Stimulated activated naive CD8-positive, alpha-beta T cell treated with anti-CD3 and anti-CD28 coated beads, Interleukin-15, Interleukin-2, amounts not matched to agents 100 ng/mL and 50 ng/mL, for 24 hours (primary cell): ENCODE measurements around the gene ARID1B.
A peak's percentile ranks its signal among the peaks of the same experiment; 100 is the strongest.

Source experiments
- H3K27ac Mint-ChIP-seq: one replicate; pipeline ENCODE4 v1.8.0; 2021; ENCODE audit warnings: mild to moderate bottlenecking, mixed read lengths
- H3K27me3 Mint-ChIP-seq: one replicate; pipeline ENCODE4 v1.8.0; 2021; ENCODE audit warnings: mixed read lengths
- H3K36me3 Mint-ChIP-seq: one replicate; pipeline ENCODE4 v1.8.0; 2021; ENCODE audit warnings: low read depth, mixed read lengths
- H3K4me1 Mint-ChIP-seq: one replicate; pipeline ENCODE4 v1.8.0; 2021; ENCODE audit warnings: low read depth, mixed read lengths
- H3K4me3 Mint-ChIP-seq: one replicate; pipeline ENCODE4 v1.8.0; 2021; ENCODE audit warnings: mild to moderate bottlenecking, mixed read lengths
- H3K9me3 Mint-ChIP-seq: one replicate; pipeline ENCODE4 v1.8.0; 2021; ENCODE audit warnings: mixed read lengths

ARID1B gene

DNA sequence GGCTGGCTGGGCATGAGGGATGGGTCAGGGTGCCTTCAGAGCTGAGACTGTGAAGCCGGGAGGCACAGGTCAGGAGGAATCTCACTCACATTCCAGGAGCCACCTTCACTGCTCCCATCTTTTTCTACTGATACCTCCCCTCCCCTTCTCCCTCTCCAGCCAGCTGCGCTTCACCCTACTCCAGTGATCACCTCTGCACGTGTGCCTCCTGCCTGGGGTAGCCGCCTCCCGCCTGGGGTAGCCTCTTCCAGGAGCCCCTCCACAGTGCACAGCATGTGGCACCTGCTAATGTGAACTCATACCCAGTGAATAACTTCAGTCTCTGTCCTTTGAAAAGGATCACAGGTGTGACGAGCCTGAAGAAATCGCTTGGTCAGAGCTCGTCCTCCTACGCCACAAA lies 313.6 kb downstream of the ARID1B start:
- Mint-ChIP-seq H3K27ac (no peak overlapping the region), H3K9me3 (no peaks in the 10 kb centered on the region), H3K4me3 (no peak overlapping the region), H3K36me3 (peaks cover 38% of the 10 kb centered on the region), H3K4me1 (peaks cover 23% of the 10 kb centered on the region), H3K27me3 (no peaks in the 10 kb centered on the region)

DNA sequence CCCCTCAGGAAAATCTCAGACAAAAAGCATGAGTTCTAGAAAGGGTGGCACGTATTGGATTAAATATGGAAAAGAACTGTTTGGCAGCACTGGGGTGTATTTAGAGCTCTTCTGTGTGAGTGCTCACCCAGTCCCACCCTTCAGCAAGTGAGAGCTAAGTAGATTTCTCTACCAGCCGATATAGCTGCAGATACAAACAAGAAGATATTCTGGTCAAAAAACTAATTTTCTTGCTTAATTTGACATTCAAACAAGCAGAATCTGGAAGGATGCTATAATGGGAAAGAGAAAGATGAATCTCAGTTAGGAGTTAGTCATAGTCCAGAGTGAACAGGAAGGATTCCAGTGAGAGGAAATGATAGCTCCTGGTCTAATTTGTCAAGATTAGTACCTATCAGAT lies 314.1 kb downstream of the ARID1B start:
- peaks cover 23% of the 10 kb centered on the region for H3K4me1 Mint-ChIP-seq
- no peak overlapping the region for H3K4me3 Mint-ChIP-seq
- H3K27ac Mint-ChIP-seq = no peak overlapping the region
- no peaks in the 10 kb centered on the region for H3K9me3 Mint-ChIP-seq
- H3K27me3 Mint-ChIP-seq = no peaks in the 10 kb centered on the region
- H3K36me3 Mint-ChIP-seq = peaks cover 33% of the 10 kb centered on the region

- Mint-ChIP-seq H3K4me1 (peaks cover 23% of the 10 kb centered on the region), H3K9me3 (no peaks in the 10 kb centered on the region), H3K27me3 (no peaks in the 10 kb centered on the region), H3K36me3 (peaks cover 28% of the 10 kb centered on the region), H3K4me3 (no peak overlapping the region), H3K27ac (no peak overlapping the region)
These were observed 314.8 kb downstream of the ARID1B start for GRCh38 chr6:157091856-157092460.

GRCh38 chr6:157092736-157093135 lies 315.6 kb downstream of the ARID1B start:
- H3K4me1 Mint-ChIP-seq = peaks cover 17% of the 10 kb centered on the region
- no peaks in the 10 kb centered on the region for H3K27me3 Mint-ChIP-seq
- H3K36me3 Mint-ChIP-seq = peaks cover 22% of the 10 kb centered on the region
- H3K9me3 Mint-ChIP-seq = no peaks in the 10 kb centered on the region
- H3K27ac Mint-ChIP-seq = no peak overlapping the region
- no peak overlapping the region for H3K4me3 Mint-ChIP-seq

DNA sequence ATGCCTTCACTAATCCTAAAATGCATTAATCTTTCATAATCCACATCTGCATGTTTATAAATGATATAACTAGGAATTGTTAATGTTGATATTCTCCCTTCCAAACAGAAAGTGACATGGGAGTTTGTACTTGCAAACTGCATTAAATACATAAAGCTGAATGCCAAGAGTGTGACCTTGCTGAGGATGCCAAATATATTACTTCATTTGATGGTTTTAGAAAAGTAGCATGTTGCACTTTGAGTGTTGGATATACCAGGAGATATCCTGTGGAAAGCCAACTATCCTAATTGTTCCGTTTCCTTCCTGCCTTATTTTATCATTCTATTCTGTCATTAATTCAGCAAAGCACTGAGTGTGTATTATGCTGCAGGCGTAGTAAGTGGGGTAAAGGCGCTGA lies 316.4 kb downstream of the ARID1B start:
- Mint-ChIP-seq H3K27ac (no peak overlapping the region), H3K27me3 (no peaks in the 10 kb centered on the region), H3K36me3 (peaks cover 23% of the 10 kb centered on the region), H3K4me3 (no peak overlapping the region), H3K4me1 (peaks cover 21% of the 10 kb centered on the region), H3K9me3 (no peaks in the 10 kb centered on the region)

DNA sequence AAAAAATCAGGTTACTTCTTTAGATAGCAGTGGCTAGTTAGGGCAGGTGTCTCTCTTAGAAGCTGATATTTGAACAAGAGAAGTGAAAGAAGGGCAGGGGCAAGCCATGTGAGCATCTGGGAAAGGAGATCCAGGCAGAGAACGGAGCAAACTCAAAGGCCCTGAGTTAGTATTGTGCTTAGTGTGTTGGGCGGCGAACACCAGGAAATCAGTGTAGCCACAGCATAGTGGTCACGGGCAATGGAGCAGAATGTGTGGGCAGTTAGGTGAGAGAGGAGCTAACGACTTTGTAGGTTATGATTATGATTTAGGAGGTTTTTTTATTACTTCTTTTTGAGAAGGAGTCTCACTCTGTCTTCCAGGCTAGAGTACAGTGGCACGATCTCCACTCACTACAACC lies 316.9 kb downstream of the ARID1B start:
- no peaks in the 10 kb centered on the region for H3K27me3 Mint-ChIP-seq

GRCh38 chr6:157095084-157095483 lies 317.9 kb downstream of the ARID1B start:
- Mint-ChIP-seq H3K36me3 (peaks cover 20% of the 10 kb centered on the region), H3K27me3 (no peaks in the 10 kb centered on the region), H3K27ac (no peak overlapping the region), H3K4me1 (peaks cover 36% of the 10 kb centered on the region), H3K4me3 (no peak overlapping the region), H3K9me3 (no peaks in the 10 kb centered on the region)

More for the DNA sequence above, 316.9 kb downstream of the ARID1B start:
- H3K4me1 Mint-ChIP-seq = peaks cover 25% of the 10 kb centered on the region
- H3K36me3 Mint-ChIP-seq = peaks cover 20% of the 10 kb centered on the region
- H3K9me3 Mint-ChIP-seq = no peaks in the 10 kb centered on the region
- no peak overlapping the region for H3K4me3 Mint-ChIP-seq
- H3K27ac Mint-ChIP-seq = no peak overlapping the region

- peaks cover 21% of the 10 kb centered on the region for H3K36me3 Mint-ChIP-seq
- no peaks in the 10 kb centered on the region for H3K9me3 Mint-ChIP-seq
- H3K27ac Mint-ChIP-seq = no peak overlapping the region
- H3K4me1 Mint-ChIP-seq = peaks cover 40% of the 10 kb centered on the region
- no peaks in the 10 kb centered on the region for H3K27me3 Mint-ChIP-seq
- no peak overlapping the region for H3K4me3 Mint-ChIP-seq
These were observed 318.4 kb downstream of the ARID1B start for GRCh38 chr6:157095569-157095968.

DNA sequence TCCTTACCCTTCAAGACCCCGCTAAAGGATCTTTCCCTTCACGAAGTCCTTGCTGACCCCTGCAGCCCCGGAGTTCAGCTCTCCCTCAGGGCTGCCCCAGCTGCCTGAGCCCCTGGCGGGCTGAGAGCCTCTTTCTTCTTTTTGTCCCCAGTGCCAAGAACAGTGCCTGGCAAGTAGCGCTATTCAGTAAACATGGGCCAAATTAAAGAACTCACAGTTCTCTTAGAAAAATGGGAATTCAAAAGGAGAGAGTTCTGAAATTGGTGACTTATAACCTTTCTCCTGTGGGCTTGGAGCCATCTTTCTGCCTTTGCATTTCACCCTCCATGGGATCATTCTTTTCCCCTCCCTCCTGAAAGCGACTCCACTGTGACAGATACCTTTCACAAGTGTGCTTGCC lies 318.9 kb downstream of the ARID1B start:
- Mint-ChIP-seq H3K36me3 (peaks cover 26% of the 10 kb centered on the region), H3K4me1 (peaks cover 46% of the 10 kb centered on the region), H3K4me3 (no peak overlapping the region), H3K27me3 (no peaks in the 10 kb centered on the region), H3K27ac (no peak overlapping the region), H3K9me3 (no peaks in the 10 kb centered on the region)

DNA sequence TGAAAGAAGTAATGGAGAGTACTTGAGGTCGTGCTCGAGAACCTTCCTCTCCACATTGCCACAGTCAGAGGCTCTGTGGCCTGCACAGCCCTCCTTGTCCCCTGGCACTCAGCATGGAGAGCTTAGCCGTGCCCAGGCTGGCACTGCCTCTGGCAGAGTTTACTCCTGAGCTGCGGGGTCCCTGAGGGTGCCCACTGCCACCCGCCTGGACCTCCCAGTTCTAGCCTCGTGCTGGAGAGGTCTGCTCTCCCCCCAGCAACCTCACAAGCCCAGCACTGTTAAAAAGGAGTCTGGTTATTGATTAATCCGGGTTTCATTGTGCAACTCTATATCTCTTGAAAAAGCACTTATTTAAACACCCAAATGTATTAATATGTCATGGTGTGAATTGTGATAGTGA lies 319.3 kb downstream of the ARID1B start:
- Mint-ChIP-seq H3K27me3 (no peaks in the 10 kb centered on the region), H3K4me1 (peaks cover 50% of the 10 kb centered on the region), H3K36me3 (peaks cover 30% of the 10 kb centered on the region), H3K27ac (no peak overlapping the region), H3K9me3 (no peaks in the 10 kb centered on the region), H3K4me3 (no peak overlapping the region)

DNA sequence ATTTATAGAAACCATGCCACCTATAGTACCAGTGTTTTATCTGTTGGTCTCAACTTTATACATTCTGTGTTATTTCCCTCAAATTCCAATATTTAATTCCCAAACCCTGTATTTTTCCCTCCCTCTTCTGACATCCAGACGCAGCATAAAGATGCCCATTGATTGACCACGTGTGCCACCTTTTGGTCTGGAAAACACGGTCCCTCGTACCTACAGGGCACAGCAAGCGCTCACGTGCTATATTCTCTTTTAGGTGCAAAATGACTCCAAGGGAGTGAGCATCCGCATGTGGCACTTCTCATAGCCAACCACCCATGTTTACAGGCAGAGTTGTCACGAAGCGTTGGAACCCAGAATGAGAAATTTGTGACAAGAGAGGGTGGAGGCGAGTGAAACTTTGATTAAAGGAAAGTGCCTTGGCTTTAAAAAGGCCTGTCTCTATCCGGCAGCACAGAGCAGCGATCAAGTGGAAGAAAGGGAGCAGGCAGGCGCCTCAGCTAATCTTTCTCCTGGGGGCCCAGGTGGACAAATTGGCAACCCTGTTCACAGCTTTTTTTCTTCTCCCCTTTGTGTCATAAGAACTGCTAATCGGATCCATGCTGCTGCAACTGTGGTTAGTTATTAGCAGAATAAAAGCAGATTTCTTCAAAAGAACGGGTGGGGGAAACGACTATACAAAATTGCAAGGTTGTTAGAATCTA lies 320.2 kb downstream of the ARID1B start:
- Mint-ChIP-seq H3K27me3 (no peaks in the 10 kb centered on the region), H3K4me3 (no peak overlapping the region), H3K9me3 (no peaks in the 10 kb centered on the region), H3K27ac (no peak overlapping the region), H3K4me1 (peaks cover 58% of the 10 kb centered on the region), H3K36me3 (peaks cover 31% of the 10 kb centered on the region)

DNA sequence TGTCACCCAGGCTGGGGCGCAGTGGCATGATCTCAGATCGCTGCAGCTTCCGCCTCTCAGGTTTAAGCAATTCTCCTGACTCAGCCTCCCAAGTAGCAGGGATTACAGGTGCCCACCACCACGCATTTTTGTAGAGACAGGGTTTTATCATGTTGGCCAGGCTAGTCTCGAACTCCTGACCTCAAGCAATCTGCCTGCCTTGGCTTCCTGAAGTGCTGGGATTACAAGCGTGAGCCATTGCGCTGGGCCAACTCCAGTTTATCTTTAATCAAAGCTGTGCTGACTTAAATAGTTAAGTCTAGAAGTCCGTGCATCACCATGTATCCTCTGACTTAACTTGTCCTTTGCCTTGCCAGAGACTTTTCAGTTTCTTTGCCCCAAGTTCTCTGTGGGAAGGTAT lies 321.8 kb downstream of the ARID1B start:
- Mint-ChIP-seq H3K4me3 (no peak overlapping the region), H3K9me3 (no peaks in the 10 kb centered on the region), H3K36me3 (peaks cover 27% of the 10 kb centered on the region), H3K4me1 (peaks cover 55% of the 10 kb centered on the region), H3K27me3 (no peaks in the 10 kb centered on the region), H3K27ac (no peak overlapping the region)

DNA sequence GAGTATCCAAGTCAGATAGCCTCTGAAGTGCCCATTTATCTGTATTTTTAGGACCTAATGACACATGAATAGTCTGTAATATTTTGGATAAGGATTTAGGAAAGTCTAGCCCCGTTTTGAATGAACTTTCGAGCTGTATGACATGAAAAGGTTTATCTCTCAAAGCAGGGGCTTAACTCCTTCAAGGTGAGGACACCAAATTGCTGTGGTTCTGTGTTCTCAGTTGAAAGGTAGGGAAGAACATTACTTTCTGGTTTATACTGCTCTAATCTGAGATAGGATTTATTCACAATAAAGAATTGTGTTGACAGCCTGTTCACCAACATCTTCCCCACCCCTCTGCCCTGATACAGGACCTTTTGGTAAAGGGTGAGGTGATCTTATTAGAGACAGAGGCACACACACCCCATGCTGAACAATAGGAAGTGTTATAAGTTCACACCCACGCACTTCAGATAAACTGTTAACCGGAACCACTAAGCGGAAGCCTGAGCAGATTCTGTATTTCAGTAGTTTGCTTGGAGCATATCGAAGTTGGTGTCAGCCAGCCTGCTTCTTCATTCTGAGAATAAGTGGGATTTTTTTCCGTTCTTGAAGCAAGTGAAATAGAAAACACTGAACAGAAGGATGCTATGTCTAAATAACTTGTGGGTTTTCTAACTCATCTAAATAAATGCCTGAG lies 322.9 kb downstream of the ARID1B start:
- H3K27ac Mint-ChIP-seq = peak overlapping the region; percentile 81
- peak overlapping the region; percentile 52 for H3K4me3 Mint-ChIP-seq
- H3K4me1 Mint-ChIP-seq = peaks cover 58% of the 10 kb centered on the region
- peaks cover 32% of the 10 kb centered on the region for H3K36me3 Mint-ChIP-seq
- no peaks in the 10 kb centered on the region for H3K9me3 Mint-ChIP-seq
- H3K27me3 Mint-ChIP-seq = no peaks in the 10 kb centered on the region

GRCh38 chr6:157101166-157101565 lies 324.0 kb downstream of the ARID1B start:
- H3K4me1 Mint-ChIP-seq = peaks cover 65% of the 10 kb centered on the region
- H3K27ac Mint-ChIP-seq = peak overlapping the region; percentile 81
- H3K36me3 Mint-ChIP-seq = peaks cover 35% of the 10 kb centered on the region
- H3K27me3 Mint-ChIP-seq = no peaks in the 10 kb centered on the region
- no peak overlapping the region for H3K4me3 Mint-ChIP-seq
- H3K9me3 Mint-ChIP-seq = no peaks in the 10 kb centered on the region

- Mint-ChIP-seq H3K36me3 (peaks cover 25% of the 10 kb centered on the region), H3K27me3 (no peaks in the 10 kb centered on the region), H3K9me3 (no peaks in the 10 kb centered on the region), H3K27ac (peak overlapping the region; percentile 21), H3K4me3 (no peak overlapping the region), H3K4me1 (peaks cover 83% of the 10 kb centered on the region)
These were observed 327.6 kb downstream of the ARID1B start for GRCh38 chr6:157104803-157105202.
